HL-60 (cell line): ENCODE results near the gene SLC16A9.
"Not testable (repeated sequence)": the region's sequence is repeated elsewhere in the genome, so short reads cannot be mapped to it uniquely, and the experiment has no call there.

Experiments
- GABPA ChIP-seq: IDR thresholded peaks from 2 replicates; pipeline ENCODE4 v1.6.1; 2012; ENCODE audit warnings: low read depth
- POLR2AphosphoS5 ChIP-seq: IDR thresholded peaks from 2 replicates; pipeline ENCODE4 v1.6.1; 2012; ENCODE audit warnings: low read depth
- SPI1 ChIP-seq: IDR thresholded peaks from 2 replicates; pipeline ENCODE4 v1.6.1; 2012; ENCODE audit warnings: low read depth, mild to moderate bottlenecking, borderline replicate concordance
- TF ChIP-seq, protein P1 (sequence below): IDR thresholded peaks from one replicate; pipeline ENCODE4 v1.5.1; 2011; ENCODE audit warnings: low read length, control low read depth, inconsistent platforms; ENCODE audit not compliant: insufficient read depth
- TF ChIP-seq, protein P2 (sequence below): IDR thresholded peaks from 2 replicates; pipeline ENCODE4 v1.6.1; 2012; ENCODE audit warnings: low read depth; ENCODE audit not compliant: insufficient replicate concordance

- TF ChIP-seq, protein P1, sequence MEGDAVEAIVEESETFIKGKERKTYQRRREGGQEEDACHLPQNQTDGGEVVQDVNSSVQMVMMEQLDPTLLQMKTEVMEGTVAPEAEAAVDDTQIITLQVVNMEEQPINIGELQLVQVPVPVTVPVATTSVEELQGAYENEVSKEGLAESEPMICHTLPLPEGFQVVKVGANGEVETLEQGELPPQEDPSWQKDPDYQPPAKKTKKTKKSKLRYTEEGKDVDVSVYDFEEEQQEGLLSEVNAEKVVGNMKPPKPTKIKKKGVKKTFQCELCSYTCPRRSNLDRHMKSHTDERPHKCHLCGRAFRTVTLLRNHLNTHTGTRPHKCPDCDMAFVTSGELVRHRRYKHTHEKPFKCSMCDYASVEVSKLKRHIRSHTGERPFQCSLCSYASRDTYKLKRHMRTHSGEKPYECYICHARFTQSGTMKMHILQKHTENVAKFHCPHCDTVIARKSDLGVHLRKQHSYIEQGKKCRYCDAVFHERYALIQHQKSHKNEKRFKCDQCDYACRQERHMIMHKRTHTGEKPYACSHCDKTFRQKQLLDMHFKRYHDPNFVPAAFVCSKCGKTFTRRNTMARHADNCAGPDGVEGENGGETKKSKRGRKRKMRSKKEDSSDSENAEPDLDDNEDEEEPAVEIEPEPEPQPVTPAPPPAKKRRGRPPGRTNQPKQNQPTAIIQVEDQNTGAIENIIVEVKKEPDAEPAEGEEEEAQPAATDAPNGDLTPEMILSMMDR = not testable (repeated sequence)
- not testable (repeated sequence) for TF ChIP-seq POLR2AphosphoS5, GABPA, SPI1
- TF ChIP-seq, protein P2, sequence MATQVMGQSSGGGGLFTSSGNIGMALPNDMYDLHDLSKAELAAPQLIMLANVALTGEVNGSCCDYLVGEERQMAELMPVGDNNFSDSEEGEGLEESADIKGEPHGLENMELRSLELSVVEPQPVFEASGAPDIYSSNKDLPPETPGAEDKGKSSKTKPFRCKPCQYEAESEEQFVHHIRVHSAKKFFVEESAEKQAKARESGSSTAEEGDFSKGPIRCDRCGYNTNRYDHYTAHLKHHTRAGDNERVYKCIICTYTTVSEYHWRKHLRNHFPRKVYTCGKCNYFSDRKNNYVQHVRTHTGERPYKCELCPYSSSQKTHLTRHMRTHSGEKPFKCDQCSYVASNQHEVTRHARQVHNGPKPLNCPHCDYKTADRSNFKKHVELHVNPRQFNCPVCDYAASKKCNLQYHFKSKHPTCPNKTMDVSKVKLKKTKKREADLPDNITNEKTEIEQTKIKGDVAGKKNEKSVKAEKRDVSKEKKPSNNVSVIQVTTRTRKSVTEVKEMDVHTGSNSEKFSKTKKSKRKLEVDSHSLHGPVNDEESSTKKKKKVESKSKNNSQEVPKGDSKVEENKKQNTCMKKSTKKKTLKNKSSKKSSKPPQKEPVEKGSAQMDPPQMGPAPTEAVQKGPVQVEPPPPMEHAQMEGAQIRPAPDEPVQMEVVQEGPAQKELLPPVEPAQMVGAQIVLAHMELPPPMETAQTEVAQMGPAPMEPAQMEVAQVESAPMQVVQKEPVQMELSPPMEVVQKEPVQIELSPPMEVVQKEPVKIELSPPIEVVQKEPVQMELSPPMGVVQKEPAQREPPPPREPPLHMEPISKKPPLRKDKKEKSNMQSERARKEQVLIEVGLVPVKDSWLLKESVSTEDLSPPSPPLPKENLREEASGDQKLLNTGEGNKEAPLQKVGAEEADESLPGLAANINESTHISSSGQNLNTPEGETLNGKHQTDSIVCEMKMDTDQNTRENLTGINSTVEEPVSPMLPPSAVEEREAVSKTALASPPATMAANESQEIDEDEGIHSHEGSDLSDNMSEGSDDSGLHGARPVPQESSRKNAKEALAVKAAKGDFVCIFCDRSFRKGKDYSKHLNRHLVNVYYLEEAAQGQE = not testable (repeated sequence)
Observed at GRCh38 chr10:59744156-59744555, 34.5 kb upstream of the SLC16A9 start.
